T-helper 2 cell treated with Interferon-gamma antibody and Interleukin-4, amounts not matched to agents 5 μg/mL and 100 μg/mL, for 36 hours (primary cell): ENCODE data around the gene PRKACA.

Experiments used
- DNase-seq: peaks from one replicate; pipeline ENCODE4 v3.0.0; 2021; ENCODE audit warnings: low spot score
- H3K27ac Mint-ChIP-seq: one replicate; pipeline ENCODE4 v1.8.0; 2021; ENCODE audit warnings: mild to moderate bottlenecking, mixed read lengths
- H3K27me3 Mint-ChIP-seq: one replicate; pipeline ENCODE4 v1.8.0; 2021; ENCODE audit warnings: low read depth, mixed read lengths
- H3K36me3 Mint-ChIP-seq: one replicate; pipeline ENCODE4 v1.8.0; 2021; ENCODE audit warnings: low read depth, mixed read lengths
- H3K4me1 Mint-ChIP-seq: one replicate; pipeline ENCODE4 v1.8.0; 2021; ENCODE audit warnings: low read depth, mixed read lengths
- H3K4me3 Mint-ChIP-seq: one replicate; pipeline ENCODE4 v1.8.0; 2022; ENCODE audit warnings: mild to moderate bottlenecking, moderate library complexity, mixed read lengths
- H3K9me3 Mint-ChIP-seq: one replicate; pipeline ENCODE4 v1.8.0; 2021; ENCODE audit warnings: mixed read lengths

PRKACA gene

GRCh38 chr19:14117668-14118164 is at the start of gene PRKACA:
PRKACA (minus strand) TSS chr19:14117762; CDS start chr19:14117547, 215 bp downstream.
- Mint-ChIP-seq H3K4me3 (peak within 1 kb of the TSS; percentile 94), H3K27ac (peak within 1 kb of the TSS; percentile 93), H3K4me1 (peaks cover 30% of the 10 kb centered on the region), H3K36me3 (peaks cover 19% of the 10 kb centered on the region), H3K27me3 (no peaks in the 10 kb centered on the region), H3K9me3 (no peaks in the 10 kb centered on the region)
- peak; percentile 100 for DNase-seq

- peak overlapping the region; percentile 48 for H3K4me3 Mint-ChIP-seq
- H3K9me3 Mint-ChIP-seq, result no peaks in the 10 kb centered on the region
- H3K36me3 Mint-ChIP-seq, result peaks cover 12% of the 10 kb centered on the region
- no peaks in the 10 kb centered on the region for H3K27me3 Mint-ChIP-seq
- no peak for DNase-seq
- H3K27ac Mint-ChIP-seq, result peak overlapping the region; percentile 47
- peaks cover 12% of the 10 kb centered on the region for H3K4me1 Mint-ChIP-seq
Measured at GRCh38 chr19:14166999-14167575, 49.5 kb upstream of the PRKACA start.

DNA sequence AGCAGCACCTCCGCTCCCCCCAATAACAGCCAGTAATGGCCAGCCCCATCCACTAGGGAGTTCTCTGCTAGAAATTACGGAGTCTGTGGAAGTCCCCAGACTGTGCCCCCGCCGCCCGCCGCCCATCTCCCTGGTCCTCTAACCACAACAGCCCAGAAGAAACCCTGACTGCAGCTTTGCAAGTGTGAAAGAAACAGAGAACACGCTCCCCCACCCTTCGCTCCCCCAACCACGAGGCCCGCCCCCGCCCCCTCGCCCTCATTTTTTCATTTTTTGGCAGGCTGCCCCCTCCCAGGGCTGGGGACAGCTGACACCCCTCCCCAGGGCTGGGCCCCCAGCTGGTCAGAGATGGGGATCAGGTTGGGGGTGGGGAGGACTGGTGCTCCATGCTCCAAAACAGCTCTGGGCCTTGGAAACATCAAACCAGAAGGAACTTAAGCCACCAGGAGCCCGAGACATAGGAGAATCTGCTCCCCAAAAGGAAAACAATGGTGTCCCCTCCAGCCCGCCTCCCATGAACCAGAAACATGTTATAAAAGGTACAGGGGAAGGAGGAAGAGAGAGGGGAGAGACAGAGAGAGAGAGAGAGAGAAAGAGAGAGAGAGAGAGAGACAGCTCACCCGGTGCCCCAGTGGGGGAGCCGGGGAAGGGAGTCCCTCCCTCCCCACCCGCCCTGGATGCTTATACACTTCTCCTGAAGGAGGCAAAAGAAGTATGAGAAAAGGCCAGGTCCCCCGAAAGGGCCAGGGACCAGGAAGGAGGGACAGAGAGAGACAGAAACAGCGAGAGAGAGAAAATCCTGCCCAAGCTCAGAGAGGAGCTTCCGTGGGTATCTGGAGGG is 48.6 kb upstream of the PRKACA start:
- Mint-ChIP-seq H3K27me3 (no peaks in the 10 kb centered on the region), H3K27ac (peak overlapping the region; percentile 75), H3K9me3 (no peaks in the 10 kb centered on the region), H3K4me1 (peaks cover 12% of the 10 kb centered on the region), H3K4me3 (peak overlapping the region; percentile 48), H3K36me3 (peaks cover 10% of the 10 kb centered on the region)
- DNase-seq, result no peak

DNA sequence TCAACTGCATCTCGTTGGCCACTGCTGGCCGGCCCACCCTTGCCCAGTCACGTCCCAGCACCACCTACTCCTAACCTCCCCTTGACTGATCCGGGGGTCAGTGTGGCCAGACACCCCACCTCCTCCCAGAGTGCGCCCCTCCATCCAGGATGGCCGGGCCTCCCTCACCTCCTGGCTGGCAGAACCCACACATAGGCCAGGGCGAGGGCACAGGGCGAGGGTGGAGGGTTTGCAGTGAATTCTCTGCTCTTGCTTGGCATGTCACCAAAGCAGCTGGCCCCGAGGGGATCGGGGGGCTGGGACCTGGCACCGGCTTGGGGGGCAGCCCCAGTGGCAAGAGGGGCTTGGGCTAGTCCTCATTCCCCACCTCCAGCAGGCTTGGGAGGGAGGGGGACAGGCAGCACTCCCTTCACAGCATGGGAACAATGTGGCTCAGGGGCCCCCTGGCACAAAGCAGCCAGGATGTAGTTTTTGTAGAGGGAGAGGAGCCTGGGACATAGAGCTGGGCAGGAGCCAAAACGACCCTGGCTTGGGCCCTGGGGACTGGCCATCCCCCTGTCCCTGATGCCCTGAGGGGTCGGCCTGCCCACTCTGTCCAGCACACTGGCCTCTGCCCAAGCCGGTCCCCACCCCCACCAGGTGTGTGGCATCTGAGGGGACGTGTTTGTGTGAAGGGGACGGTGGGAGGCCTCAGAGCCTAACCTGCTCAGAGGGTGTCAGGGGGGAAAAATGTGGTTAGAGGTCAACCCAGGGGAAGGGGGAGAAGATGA is 47.3 kb upstream of the PRKACA start:
- H3K27ac Mint-ChIP-seq, result no peak overlapping the region

DNA sequence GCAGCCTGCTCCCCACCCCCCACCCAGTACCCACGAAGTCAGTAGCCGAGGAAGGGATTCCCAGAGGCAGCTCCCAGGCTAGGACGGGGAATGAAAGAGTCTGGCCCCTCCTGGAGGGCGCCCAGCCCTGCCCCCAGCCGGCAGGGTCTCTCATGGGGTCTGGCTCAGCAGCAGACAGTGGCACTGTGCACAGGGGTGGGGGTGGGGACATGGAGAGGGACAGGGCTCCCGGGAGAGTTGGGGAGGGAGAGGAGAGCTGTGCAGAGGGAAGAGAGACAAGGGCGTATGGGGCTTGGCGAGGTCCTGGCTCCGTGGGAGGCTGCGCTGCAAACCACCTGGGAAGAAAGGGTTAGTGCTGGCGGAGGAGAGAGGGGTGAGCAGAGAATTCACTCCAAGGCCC is 46.5 kb upstream of the PRKACA start:
- Mint-ChIP-seq H3K4me3 (no peak overlapping the region), H3K27ac (no peak overlapping the region), H3K27me3 (no peaks in the 10 kb centered on the region), H3K9me3 (no peaks in the 10 kb centered on the region), H3K4me1 (peaks cover 12% of the 10 kb centered on the region), H3K36me3 (peaks cover under 1% of the 10 kb centered on the region)
- DNase-seq, result no peak

More for the DNA sequence above, 47.3 kb upstream of the PRKACA start:
- DNase-seq, result no peak
- Mint-ChIP-seq H3K4me3 (no peak overlapping the region), H3K4me1 (peaks cover 12% of the 10 kb centered on the region), H3K36me3 (peaks cover 3% of the 10 kb centered on the region), H3K9me3 (no peaks in the 10 kb centered on the region), H3K27me3 (no peaks in the 10 kb centered on the region)

DNA sequence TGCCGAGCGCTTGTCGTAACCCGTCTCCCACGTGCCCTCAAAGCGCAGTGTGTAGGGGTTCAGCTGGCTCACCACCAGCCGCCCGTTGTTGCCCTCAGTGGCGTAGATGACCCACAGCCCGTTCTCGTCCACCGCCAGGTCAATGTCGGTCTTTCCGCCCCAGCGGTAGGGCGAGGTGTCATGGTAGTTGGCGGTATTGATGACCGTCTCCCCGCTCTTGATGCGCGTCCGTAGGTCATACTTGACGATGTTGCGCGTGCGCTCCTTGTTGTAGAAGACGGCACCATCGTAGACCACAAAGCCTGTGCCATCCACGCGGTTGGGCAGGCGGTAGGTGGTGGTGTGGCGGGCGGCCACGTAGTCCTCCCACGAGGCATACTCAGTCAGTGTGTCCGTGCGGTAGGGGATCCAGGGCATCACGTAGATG is 45.3 kb upstream of the PRKACA start:
- H3K27me3 Mint-ChIP-seq, result no peaks in the 10 kb centered on the region
- DNase-seq, result no peak
- peaks cover 1% of the 10 kb centered on the region for H3K36me3 Mint-ChIP-seq
- H3K4me3 Mint-ChIP-seq, result no peak overlapping the region
- no peak overlapping the region for H3K27ac Mint-ChIP-seq
- H3K9me3 Mint-ChIP-seq, result no peaks in the 10 kb centered on the region
- H3K4me1 Mint-ChIP-seq, result peaks cover 10% of the 10 kb centered on the region

- H3K36me3 Mint-ChIP-seq, result peaks cover 1% of the 10 kb centered on the region
- H3K27me3 Mint-ChIP-seq, result no peaks in the 10 kb centered on the region
- no peak overlapping the region for H3K27ac Mint-ChIP-seq
- no peaks in the 10 kb centered on the region for H3K9me3 Mint-ChIP-seq
- peaks cover 2% of the 10 kb centered on the region for H3K4me1 Mint-ChIP-seq
- H3K4me3 Mint-ChIP-seq, result no peak overlapping the region
- DNase-seq, result no peak
Measured at GRCh38 chr19:14161305-14161704, 43.7 kb upstream of the PRKACA start.

- DNase-seq, result no peak
- H3K27ac Mint-ChIP-seq, result no peak overlapping the region
- no peaks in the 10 kb centered on the region for H3K4me1 Mint-ChIP-seq
- no peak overlapping the region for H3K4me3 Mint-ChIP-seq
- peaks cover 1% of the 10 kb centered on the region for H3K36me3 Mint-ChIP-seq
- no peaks in the 10 kb centered on the region for H3K27me3 Mint-ChIP-seq
- H3K9me3 Mint-ChIP-seq, result no peaks in the 10 kb centered on the region
Measured at GRCh38 chr19:14160017-14160703, 42.6 kb upstream of the PRKACA start.

- Mint-ChIP-seq H3K27ac (no peak overlapping the region), H3K9me3 (no peaks in the 10 kb centered on the region), H3K4me3 (no peak overlapping the region), H3K4me1 (no peaks in the 10 kb centered on the region), H3K36me3 (peaks cover 1% of the 10 kb centered on the region), H3K27me3 (no peaks in the 10 kb centered on the region)
- DNase-seq, result no peak
Measured at GRCh38 chr19:14159059-14159458, 41.5 kb upstream of the PRKACA start.

- H3K9me3 Mint-ChIP-seq, result no peaks in the 10 kb centered on the region
- no peak overlapping the region for H3K27ac Mint-ChIP-seq
- peaks cover 1% of the 10 kb centered on the region for H3K36me3 Mint-ChIP-seq
- DNase-seq, result no peak
- no peak overlapping the region for H3K4me3 Mint-ChIP-seq
- no peaks in the 10 kb centered on the region for H3K27me3 Mint-ChIP-seq
- no peaks in the 10 kb centered on the region for H3K4me1 Mint-ChIP-seq
Measured at GRCh38 chr19:14158276-14159023, 40.9 kb upstream of the PRKACA start.

- Mint-ChIP-seq H3K27ac (no peak overlapping the region), H3K36me3 (peaks cover 4% of the 10 kb centered on the region), H3K4me3 (no peak overlapping the region), H3K4me1 (no peaks in the 10 kb centered on the region), H3K27me3 (no peaks in the 10 kb centered on the region), H3K9me3 (no peaks in the 10 kb centered on the region)
- no peak for DNase-seq
Measured at GRCh38 chr19:14156971-14157717, 39.6 kb upstream of the PRKACA start.

GRCh38 chr19:14156122-14156521 is 38.6 kb upstream of the PRKACA start:
- H3K9me3 Mint-ChIP-seq, result no peaks in the 10 kb centered on the region
- H3K36me3 Mint-ChIP-seq, result peaks cover 4% of the 10 kb centered on the region
- no peak overlapping the region for H3K4me3 Mint-ChIP-seq
- H3K27me3 Mint-ChIP-seq, result no peaks in the 10 kb centered on the region
- DNase-seq, result no peak
- no peaks in the 10 kb centered on the region for H3K4me1 Mint-ChIP-seq
- H3K27ac Mint-ChIP-seq, result no peak overlapping the region
